NOMO-1 treated with DMSO at 0.1 percent for 48 hours (cell line): Measurements from ENCODE around the gene SELE.

ENCODE experiments used
- DNase-seq: peaks from one replicate; lab custom pipeline; 2025; ENCODE audit not compliant: unreplicated experiment; lab: John Stamatoyannopoulos, UW

Gene SELE, protein sequence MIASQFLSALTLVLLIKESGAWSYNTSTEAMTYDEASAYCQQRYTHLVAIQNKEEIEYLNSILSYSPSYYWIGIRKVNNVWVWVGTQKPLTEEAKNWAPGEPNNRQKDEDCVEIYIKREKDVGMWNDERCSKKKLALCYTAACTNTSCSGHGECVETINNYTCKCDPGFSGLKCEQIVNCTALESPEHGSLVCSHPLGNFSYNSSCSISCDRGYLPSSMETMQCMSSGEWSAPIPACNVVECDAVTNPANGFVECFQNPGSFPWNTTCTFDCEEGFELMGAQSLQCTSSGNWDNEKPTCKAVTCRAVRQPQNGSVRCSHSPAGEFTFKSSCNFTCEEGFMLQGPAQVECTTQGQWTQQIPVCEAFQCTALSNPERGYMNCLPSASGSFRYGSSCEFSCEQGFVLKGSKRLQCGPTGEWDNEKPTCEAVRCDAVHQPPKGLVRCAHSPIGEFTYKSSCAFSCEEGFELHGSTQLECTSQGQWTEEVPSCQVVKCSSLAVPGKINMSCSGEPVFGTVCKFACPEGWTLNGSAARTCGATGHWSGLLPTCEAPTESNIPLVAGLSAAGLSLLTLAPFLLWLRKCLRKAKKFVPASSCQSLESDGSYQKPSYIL

GRCh38 chr1:169733924-169734323, at the start of gene SELE:
Gene SELE (minus strand): TSS chr1:169734079. CDS start chr1:169733612, 467 bp downstream.
- DNase-seq: no peak

DNA sequence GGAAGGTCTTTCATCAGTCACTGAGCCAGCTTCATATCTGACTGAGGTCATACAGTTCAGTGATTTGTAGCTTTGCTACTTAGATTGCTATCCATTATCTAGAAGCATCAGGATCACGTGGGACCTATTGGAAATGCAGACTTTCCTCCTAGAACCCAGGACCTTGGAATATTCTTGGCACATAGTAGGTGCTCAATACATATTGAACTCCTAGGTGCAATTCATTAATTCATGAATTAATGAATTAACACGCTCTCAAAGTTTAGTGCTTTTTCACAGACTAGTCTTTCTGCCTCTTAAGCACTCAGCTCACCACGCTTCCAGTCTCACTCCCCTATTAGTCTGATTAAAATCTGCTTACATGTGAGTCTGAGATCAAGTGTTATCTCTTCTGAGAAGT, 48.7 kb upstream of the SELE start:
- no peak for DNase-seq

GRCh38 chr1:169779970-169780369, 46.1 kb upstream of the SELE start:
- no peak for DNase-seq

- no peak for DNase-seq
Measured at GRCh38 chr1:169779150-169779549, 45.3 kb upstream of the SELE start.

- DNase-seq: no peak
Measured at GRCh38 chr1:169776440-169776839, 42.6 kb upstream of the SELE start.

- DNase-seq: no peak
Measured at GRCh38 chr1:169768161-169768560, 34.3 kb upstream of the SELE start.

DNA sequence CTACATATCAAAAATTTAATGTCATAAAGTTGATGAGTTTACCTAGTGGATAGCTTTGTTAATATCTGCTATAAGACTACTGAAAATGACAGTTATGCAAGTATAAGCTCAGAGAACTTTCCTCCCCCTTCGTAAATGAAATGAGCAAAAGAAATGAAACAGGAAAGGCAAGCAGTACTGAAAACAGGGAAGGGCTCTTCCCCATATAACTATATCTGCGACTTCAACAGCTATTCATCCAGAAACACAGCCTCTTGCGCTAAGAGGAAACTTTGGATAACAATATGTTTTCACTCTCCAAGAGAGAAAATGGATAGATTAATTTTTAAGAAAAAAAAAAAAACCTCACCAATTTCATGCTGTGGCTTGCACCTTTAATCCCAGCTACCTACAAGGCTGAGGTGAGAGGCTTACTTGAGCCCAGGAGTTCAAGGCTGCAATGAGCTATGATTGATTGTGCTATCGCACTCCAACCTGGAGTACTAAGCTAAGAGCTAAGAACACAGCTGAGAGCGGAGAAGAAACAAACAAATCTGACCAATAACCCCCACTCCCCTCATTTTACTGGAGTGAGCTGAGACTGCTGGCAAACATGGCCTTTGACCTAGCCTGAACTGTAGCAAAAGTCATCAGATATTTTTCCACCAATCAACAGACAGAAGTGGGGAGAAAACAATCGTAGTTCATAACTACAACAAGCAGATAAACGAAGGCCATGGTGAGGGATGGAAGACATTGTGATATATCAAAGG, 31.9 kb upstream of the SELE start:
- DNase-seq: no peak

DNA sequence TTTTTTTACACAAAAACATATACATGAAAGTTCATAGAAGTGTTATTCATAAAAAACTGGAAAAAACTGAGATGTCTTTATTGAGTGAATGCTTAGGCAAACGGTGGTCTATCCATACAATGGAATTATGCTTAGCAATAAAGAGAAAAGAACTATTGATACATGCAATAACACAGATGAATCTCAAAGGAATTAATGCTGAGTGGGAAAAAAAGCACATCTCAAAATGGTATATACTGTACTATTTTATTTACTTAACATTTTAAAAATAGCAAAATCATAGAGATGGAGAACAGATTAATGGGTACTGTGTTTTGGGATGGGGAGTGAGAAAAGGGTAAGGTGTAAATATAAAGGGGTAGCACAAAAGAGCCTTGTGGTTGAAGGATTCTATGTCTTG, 31.0 kb upstream of the SELE start:
- DNase-seq: no peak

DNA sequence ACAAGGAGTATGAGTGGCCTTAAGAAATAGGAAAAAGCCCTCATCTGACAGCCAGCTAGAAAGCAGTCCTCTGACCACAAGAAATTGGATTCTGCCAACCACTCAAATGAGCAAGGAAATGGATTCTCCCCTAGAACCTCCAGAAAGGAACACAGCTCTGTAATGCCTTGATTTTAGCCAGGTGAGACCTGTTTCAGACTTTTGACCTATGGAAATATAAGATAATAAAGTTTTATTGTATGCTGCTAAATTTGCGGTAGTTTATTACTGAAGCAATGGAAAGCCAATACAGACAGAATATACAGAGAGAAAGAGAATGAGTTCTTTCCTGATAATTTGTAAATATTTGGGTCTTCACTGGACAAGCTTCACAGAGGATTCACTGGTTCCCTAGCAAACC, 28.8 kb upstream of the SELE start:
- no peak for DNase-seq

DNA sequence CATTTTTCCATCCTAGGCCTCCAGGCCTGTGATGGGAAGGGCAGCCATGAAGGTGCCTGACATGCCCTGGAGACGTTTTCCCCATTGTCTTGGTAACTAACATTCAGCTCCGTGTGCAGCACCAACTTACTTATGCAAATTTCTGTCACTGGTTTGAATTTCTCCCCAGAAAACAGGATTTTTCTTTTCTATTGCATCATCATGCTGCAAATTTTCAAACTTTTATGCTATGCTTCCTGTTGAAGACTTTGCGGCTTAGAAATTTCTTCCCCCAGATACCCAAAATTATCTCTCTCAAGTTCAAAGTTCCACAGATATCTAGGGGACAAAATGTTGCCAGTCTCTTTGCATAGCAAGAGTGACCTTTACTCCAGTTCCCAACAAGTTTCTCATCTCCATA, 25.2 kb upstream of the SELE start:
- no peak for DNase-seq

DNA sequence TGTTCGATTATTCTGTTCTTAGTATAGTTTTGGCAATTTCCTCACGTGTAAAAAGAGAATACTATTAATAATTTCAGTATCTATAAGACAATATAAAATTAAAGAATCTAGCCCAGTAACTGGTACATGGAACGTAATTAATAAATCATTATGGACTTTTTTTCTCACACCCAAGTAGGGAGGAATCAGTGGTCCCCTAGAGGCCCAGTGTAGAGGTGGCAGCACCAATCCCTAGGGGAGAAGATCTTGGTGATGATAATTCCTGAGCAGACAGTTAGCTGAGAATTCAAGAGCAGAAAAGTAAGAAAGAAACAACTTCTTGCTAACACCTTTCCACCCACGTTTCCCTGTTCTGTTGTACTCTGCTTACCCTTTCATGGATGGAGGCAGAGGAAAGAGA, 19.7 kb upstream of the SELE start:
- no peak for DNase-seq

DNA sequence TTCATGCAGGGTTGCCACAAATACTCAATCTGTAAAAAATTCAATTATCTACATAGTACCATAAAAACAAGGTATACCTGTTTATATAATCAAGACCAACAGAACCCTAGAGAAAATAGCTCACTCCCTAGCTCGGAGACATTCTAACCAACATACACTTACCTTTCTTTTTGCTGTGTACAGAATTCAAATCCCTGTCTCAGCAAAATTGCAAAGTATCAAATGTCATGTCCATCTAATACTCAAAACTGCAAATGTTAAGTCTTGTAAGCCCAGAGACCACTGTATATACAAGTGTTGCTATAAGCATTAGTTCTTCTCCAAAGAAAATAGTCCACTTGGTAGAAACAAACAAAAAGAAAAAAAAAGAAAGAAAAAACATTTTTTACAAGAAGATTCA, 16.2 kb upstream of the SELE start:
- no peak for DNase-seq

- DNase-seq: no peak
Measured at GRCh38 chr1:169746550-169746949, 12.7 kb upstream of the SELE start.

GRCh38 chr1:169745015-169745861, 11.4 kb upstream of the SELE start:
- no peak for DNase-seq

GRCh38 chr1:169741666-169742394, 8.0 kb upstream of the SELE start:
- no peak for DNase-seq

DNA sequence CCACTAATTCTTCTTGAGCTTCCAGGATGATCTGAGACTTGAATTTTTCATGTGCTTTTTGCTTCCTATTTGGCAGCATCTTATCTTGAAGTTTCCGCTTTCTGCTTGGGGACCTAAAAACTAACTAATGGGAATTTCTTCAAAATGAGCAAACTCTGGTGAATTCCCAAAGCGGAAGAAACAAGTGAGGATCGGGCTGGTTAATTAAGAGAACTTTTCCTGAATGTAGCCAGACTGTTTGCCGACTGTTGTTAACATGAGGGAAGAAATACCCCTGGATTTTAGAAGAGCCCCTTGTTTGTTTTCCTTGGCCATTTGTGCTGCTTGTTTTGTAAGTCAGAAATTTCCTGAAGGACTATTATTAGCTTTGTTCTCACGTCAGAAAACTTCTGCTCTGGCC, 6.1 kb upstream of the SELE start:
- DNase-seq: no peak

GRCh38 chr1:169731446-169731845, 2.4 kb downstream of the SELE start:
- DNase-seq: no peak

DNA sequence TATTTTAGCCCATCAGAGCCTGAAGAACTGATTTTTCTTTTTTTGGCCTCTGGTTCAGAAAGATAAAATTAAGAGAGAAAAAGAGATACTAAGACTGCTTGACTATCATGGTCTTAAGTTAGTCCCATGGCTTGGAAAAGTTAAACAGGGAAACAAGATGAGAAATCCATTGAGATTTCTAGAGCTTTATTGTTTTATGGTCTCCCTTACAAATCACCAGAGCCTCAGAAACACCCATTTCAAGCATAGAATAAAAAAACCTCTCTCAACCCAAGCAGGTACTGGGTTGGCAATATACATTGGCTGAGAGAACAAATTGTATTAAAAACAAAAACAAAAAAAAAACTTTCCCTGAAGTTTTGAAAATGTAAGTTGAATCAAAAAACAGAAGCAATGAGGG, 3.9 kb downstream of the SELE start:
- no peak for DNase-seq

DNA sequence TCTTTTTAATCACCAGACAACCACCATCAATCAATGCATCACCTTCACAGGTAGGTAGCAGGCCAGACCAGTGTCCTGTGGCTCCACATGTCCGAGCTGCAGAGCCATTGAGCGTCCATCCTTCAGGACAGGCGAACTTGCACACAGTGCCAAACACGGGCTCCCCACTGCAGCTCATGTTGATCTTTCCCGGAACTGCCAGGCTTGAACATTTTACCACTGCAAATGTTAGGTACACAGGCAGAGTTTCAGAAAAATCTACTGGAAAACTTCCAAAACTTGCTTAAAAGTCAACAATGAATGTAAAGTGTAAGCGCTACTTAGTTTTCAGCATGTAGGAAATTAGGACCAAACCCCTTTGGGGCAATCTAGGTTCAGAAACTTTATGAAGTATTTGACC, 6.6 kb downstream of the SELE start:
- DNase-seq: no peak

DNA sequence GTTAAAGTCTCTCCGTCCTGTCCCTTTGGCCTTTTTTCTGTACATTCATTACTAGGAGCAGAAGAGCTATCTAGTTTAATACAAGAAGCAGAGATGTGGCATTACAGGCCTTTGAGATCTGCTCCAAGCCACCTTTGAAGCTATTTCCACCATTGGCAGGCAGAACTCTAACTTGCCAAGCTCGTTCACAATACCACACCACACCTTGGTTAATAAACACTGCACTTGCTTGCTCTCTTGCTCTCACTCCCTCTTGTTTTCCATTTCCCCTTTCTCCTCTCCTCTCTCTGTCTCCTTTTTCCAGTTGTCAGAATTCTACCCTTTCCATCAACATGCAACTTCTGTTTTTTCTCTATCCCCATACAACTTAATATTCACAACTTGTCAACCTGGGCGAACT, 7.0 kb downstream of the SELE start:
- DNase-seq: no peak

DNA sequence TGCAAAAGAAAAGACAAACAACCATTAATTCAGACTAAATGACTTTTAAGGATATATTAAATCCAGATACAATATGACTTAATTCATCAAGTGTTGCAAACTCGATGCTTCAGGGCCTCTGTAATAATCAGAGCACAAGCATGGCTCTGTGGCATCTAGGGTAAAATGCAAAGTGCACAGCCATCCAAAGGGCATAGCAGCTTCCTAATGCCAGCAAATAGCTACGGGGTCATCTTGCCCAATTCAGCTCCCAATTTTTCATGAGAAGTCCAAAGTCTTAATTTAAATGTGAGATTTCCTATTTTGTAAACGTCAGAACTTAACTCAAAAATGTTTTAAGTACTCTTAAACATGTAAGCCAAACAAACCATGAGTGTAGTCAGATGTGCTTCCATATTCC, 7.9 kb downstream of the SELE start:
- no peak for DNase-seq
